HUES6 (cell line): ENCODE data around the gene PXN.
"Not testable (repeated sequence)": the region's sequence is repeated elsewhere in the genome, so short reads cannot be mapped to it uniquely, and the experiment has no call there.

Source experiments
- H3K27ac ChIP-seq: 2 replicates; pipeline ENCODE4 v1.7.0; 2013; ENCODE audit warnings: low read depth, mild to moderate bottlenecking, low read length, inconsistent platforms
- H3K27me3 ChIP-seq: 2 replicates; pipeline ENCODE4 v1.6.1; 2013; ENCODE audit warnings: low read length; ENCODE audit not compliant: control insufficient read depth, insufficient read depth
- H3K36me3 ChIP-seq: 2 replicates; pipeline ENCODE4 v1.6.1; 2013; ENCODE audit warnings: low read length; ENCODE audit not compliant: control insufficient read depth, insufficient read depth
- H3K4me1 ChIP-seq: 2 replicates; pipeline ENCODE4 v1.6.1; 2013; ENCODE audit warnings: low read length; ENCODE audit not compliant: control insufficient read depth, insufficient read depth
- H3K4me3 ChIP-seq: 2 replicates; pipeline ENCODE4 v1.5.1; 2013; ENCODE audit warnings: low read depth, low read length
- H3K9ac ChIP-seq: one replicate; pipeline ENCODE4 v1.6.1; 2013; ENCODE audit warnings: mild to moderate bottlenecking, low read length
- H3K9me3 ChIP-seq: 2 replicates; pipeline ENCODE4 v1.6.1; 2013; ENCODE audit warnings: low read depth, low read length; ENCODE audit not compliant: control insufficient read depth, insufficient read depth

The PXN gene

GRCh38 chr12:120249875-120250795 is 15.4 kb downstream of the PXN start:
- Histone ChIP-seq H3K27ac (0 out of 2 replicates have a peak overlapping the region, but pooled peaks have one; percentile 14), H3K4me3 (no peak overlapping the region), H3K27me3 (no peaks in the 10 kb centered on the region), H3K36me3 (peaks cover 18% of the 10 kb centered on the region), H3K4me1 (peaks cover 55% of the 10 kb centered on the region), H3K9ac (no peak overlapping the region), H3K9me3 (no peaks in the 10 kb centered on the region)

- no peak overlapping the region for H3K4me3 ChIP-seq
- H3K9me3 ChIP-seq = no peaks in the 10 kb centered on the region
- peaks cover 13% of the 10 kb centered on the region for H3K36me3 ChIP-seq
- peaks cover 56% of the 10 kb centered on the region for H3K4me1 ChIP-seq
- H3K27me3 ChIP-seq = no peaks in the 10 kb centered on the region
- no peak overlapping the region for H3K27ac ChIP-seq
- H3K9ac ChIP-seq = no peak overlapping the region
Observed at GRCh38 chr12:120249266-120249874, 16.2 kb downstream of the PXN start.

- Histone ChIP-seq H3K4me3 (no peak overlapping the region), H3K27me3 (no peaks in the 10 kb centered on the region), H3K9me3 (no peaks in the 10 kb centered on the region), H3K36me3 (peaks cover 10% of the 10 kb centered on the region), H3K27ac (no peak overlapping the region), H3K9ac (no peak overlapping the region), H3K4me1 (peaks cover 62% of the 10 kb centered on the region)
Observed at GRCh38 chr12:120247621-120248030, 17.9 kb downstream of the PXN start.

GRCh38 chr12:120247183-120247582 is 18.3 kb downstream of the PXN start:
- Histone ChIP-seq H3K4me1 (peaks cover 63% of the 10 kb centered on the region), H3K27ac (no peak overlapping the region), H3K4me3 (no peak overlapping the region)

GRCh38 chr12:120246705-120247104 is 18.8 kb downstream of the PXN start:
- H3K27ac ChIP-seq, H3K4me3 ChIP-seq, H3K9me3 ChIP-seq, H3K27me3 ChIP-seq, H3K9ac ChIP-seq: not testable (repeated sequence)
- peaks cover 63% of the 10 kb centered on the region for H3K4me1 ChIP-seq
- H3K36me3 ChIP-seq = peaks cover 10% of the 10 kb centered on the region

More at GRCh38 chr12:120247183-120247582, 18.3 kb downstream of the PXN start:
- no peaks in the 10 kb centered on the region for H3K27me3 ChIP-seq
- H3K9me3 ChIP-seq = no peaks in the 10 kb centered on the region
- H3K9ac ChIP-seq = no peak overlapping the region
- H3K36me3 ChIP-seq = peaks cover 10% of the 10 kb centered on the region

GRCh38 chr12:120242971-120243699 is 22.4 kb downstream of the PXN start:
- Histone ChIP-seq H3K9me3 (no peaks in the 10 kb centered on the region), H3K36me3 (peaks cover 2% of the 10 kb centered on the region; the same call in 1 of the 2 replicates), H3K9ac (no peak overlapping the region), H3K27ac (no peak overlapping the region), H3K4me1 (peaks cover 68% of the 10 kb centered on the region), H3K4me3 (no peak overlapping the region), H3K27me3 (no peaks in the 10 kb centered on the region)

- Histone ChIP-seq H3K4me1 (peaks cover 66% of the 10 kb centered on the region), H3K27me3 (no peaks in the 10 kb centered on the region), H3K4me3 (no peak overlapping the region), H3K9ac (no peak overlapping the region), H3K36me3 (peaks cover 2% of the 10 kb centered on the region; the same call in 1 of the 2 replicates), H3K27ac (0 out of 2 replicates have a peak overlapping the region, but pooled peaks have one; percentile 26), H3K9me3 (no peaks in the 10 kb centered on the region)
Observed at GRCh38 chr12:120242275-120242799, 23.2 kb downstream of the PXN start.

- Histone ChIP-seq H3K27ac (no peak overlapping the region), H3K27me3 (no peaks in the 10 kb centered on the region), H3K9ac (no peak overlapping the region)
Observed at GRCh38 chr12:120241561-120242274, 23.8 kb downstream of the PXN start.

DNA sequence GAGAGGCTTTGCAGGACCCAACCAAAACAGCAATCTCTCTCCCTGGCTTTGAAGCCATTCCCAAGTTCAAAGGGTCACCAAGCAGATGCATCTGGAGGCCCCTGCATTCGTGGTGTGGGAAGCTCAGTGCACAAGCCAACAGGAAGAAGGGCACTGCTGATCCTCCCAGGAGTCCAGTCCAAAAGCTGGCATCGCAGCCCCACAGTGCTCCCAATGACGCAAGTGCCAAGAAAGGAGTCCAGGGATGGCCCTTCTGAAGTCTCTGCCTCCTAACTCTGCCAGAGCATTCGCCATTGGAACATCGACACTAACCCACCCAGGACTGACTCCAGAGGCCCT is 25.1 kb downstream of the PXN start:
- no peaks in the 10 kb centered on the region for H3K27me3 ChIP-seq
- H3K4me3 ChIP-seq = no peak overlapping the region
- peaks cover 68% of the 10 kb centered on the region for H3K4me1 ChIP-seq
- no peaks in the 10 kb centered on the region for H3K9me3 ChIP-seq
- H3K27ac ChIP-seq = no peak overlapping the region
- no peaks in the 10 kb centered on the region; the same call in 1 of the 2 replicates for H3K36me3 ChIP-seq
- no peak overlapping the region for H3K9ac ChIP-seq

More at GRCh38 chr12:120241561-120242274, 23.8 kb downstream of the PXN start:
- no peaks in the 10 kb centered on the region; the same call in 1 of the 2 replicates for H3K36me3 ChIP-seq
- peaks cover 63% of the 10 kb centered on the region for H3K4me1 ChIP-seq
- no peak overlapping the region for H3K4me3 ChIP-seq
- no peaks in the 10 kb centered on the region for H3K9me3 ChIP-seq

DNA sequence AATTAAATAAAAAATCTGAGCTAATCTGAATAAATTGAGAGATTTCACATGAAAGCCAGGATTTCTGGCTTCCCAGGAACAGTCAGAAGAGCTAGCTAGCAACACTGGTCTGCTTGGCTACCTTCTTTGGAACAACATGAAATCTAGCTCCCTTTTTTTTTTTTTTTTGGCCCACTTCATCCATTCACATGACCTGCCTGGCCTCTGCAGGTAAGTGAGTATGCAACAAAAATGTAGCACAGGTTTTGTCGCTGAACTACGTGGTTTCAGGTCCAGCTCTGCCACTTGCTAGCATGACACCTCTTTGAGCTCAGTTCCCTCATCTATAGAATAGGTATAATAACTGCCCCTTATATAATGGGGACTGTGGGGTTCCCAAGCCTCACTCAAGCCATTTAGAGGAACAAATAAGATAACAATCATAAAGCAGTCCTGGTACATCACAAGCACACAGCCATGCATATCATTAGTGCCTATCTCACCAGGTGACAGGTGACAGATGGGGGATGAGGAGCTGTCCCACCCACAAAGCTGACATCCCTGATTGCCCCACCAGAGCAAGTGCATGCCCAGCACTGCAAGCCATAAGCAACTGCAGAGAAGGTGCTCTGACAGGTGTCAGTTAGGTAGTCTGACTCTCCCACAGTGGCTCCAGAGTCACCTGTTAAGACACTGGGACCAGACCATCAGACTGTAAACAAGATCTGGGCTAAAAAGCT is 25.6 kb downstream of the PXN start:
- Histone ChIP-seq H3K9me3 (no peaks in the 10 kb centered on the region), H3K9ac (no peak overlapping the region), H3K27me3 (no peaks in the 10 kb centered on the region), H3K4me1 (peaks cover 69% of the 10 kb centered on the region), H3K4me3 (no peak overlapping the region), H3K36me3 (no peaks in the 10 kb centered on the region; the same call in 1 of the 2 replicates), H3K27ac (no peak overlapping the region)
